Measurements from ENCODE around the gene DENND1A.
"Not testable (repeated sequence)": the region's sequence is repeated elsewhere in the genome, so short reads cannot be mapped to it uniquely, and the experiment has no call there.

DENND1A gene, protein sequence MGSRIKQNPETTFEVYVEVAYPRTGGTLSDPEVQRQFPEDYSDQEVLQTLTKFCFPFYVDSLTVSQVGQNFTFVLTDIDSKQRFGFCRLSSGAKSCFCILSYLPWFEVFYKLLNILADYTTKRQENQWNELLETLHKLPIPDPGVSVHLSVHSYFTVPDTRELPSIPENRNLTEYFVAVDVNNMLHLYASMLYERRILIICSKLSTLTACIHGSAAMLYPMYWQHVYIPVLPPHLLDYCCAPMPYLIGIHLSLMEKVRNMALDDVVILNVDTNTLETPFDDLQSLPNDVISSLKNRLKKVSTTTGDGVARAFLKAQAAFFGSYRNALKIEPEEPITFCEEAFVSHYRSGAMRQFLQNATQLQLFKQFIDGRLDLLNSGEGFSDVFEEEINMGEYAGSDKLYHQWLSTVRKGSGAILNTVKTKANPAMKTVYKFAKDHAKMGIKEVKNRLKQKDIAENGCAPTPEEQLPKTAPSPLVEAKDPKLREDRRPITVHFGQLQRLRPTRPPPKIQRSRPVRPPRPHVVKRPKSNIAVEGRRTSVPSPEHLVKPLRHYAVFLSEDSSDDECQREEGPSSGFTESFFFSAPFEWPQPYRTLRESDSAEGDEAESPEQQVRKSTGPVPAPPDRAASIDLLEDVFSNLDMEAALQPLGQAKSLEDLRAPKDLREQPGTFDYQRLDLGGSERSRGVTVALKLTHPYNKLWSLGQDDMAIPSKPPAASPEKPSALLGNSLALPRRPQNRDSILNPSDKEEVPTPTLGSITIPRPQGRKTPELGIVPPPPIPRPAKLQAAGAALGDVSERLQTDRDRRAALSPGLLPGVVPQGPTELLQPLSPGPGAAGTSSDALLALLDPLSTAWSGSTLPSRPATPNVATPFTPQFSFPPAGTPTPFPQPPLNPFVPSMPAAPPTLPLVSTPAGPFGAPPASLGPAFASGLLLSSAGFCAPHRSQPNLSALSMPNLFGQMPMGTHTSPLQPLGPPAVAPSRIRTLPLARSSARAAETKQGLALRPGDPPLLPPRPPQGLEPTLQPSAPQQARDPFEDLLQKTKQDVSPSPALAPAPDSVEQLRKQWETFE

GRCh38 chr9:123929870-123930831 lies at the start of gene DENND1A:
Gene DENND1A (minus strand): TSS chr9:123930126. CDS start chr9:123929905, 221 bp downstream.
- CTCF ChIA-PET = no interaction called here
- TF ChIP-seq L3MBTL2 (conservative IDR thresholded peaks at IDR 0.05) = peak; percentile 87
- TF ChIP-seq SP1 (IDR thresholded peaks at IDR 0.05) = no peak
- peak; percentile 96 for DNase-seq (ENCODE audit: extremely low spot score)
- POLR2A ChIA-PET = interaction anchor here (1.3 to 1.5 kb wide), 2 partner anchors 10 to 14 kb away, joined by 4 to 6 read pairs; no protein-coding TSS in a partner anchor

- no peak for TF ChIP-seq SUZ12 (IDR thresholded peaks at IDR 0.05)
- CTCF ChIA-PET = no interaction called here
- POLR2A ChIA-PET = no interaction called here
- DNase-seq (ENCODE audit: extremely low spot score) = no peak
Observed at GRCh38 chr9:123978981-123979380, 49.1 kb upstream of the DENND1A start.

DNA sequence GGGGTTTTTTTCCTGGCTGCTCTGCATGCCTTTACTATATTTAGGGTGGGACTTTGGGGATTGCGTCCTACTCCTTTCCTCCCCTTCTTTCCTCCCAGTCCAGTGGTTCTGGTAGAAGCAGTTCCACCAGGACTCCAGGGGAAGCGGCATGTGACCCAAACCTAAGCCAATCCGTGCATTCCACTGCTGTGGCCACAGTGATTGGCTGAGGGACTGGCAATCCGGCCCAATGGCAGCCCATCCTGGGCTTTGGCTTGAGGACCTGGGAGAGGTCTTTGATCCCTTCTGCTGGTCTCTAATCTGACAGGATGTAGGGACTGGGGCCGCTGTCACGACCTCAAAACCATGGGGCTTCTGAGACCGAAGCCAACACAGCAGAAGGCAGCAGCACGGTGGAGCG lies 46.7 kb upstream of the DENND1A start:
- CTCF ChIA-PET = interaction anchor here (1.2 kb wide), 1 partner anchor 25 kb away, joined by 4 read pairs; no protein-coding TSS in a partner anchor
- DNase-seq (ENCODE audit: extremely low spot score); POLR2A ChIA-PET: not testable (repeated sequence)

GRCh38 chr9:123975871-123976270 lies 45.9 kb upstream of the DENND1A start:
- DNase-seq (ENCODE audit: extremely low spot score) = no peak
- TF ChIP-seq BHLHE40 (IDR thresholded peaks at IDR 0.05; ENCODE audit: borderline replicate concordance) (no peak), FOXM1 (IDR thresholded peaks at IDR 0.05; ENCODE audit: borderline replicate concordance) (no peak), ARNT (IDR thresholded peaks at IDR 0.05) (no peak), FOXK2 (IDR thresholded peaks at IDR 0.05) (no peak), HDGF (IDR thresholded peaks at IDR 0.05; ENCODE audit: borderline replicate concordance) (no peak), LEF1 (IDR thresholded peaks at IDR 0.05; ENCODE audit: borderline replicate concordance) (no peak)
- TF ChIP-seq, protein P1, sequence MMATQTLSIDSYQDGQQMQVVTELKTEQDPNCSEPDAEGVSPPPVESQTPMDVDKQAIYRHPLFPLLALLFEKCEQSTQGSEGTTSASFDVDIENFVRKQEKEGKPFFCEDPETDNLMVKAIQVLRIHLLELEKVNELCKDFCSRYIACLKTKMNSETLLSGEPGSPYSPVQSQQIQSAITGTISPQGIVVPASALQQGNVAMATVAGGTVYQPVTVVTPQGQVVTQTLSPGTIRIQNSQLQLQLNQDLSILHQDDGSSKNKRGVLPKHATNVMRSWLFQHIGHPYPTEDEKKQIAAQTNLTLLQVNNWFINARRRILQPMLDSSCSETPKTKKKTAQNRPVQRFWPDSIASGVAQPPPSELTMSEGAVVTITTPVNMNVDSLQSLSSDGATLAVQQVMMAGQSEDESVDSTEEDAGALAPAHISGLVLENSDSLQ (IDR thresholded peaks at IDR 0.05) = no peak
- ChIA-PET CTCF (interaction anchor here (1.2 kb wide), 1 partner anchor 26 kb away, joined by 4 read pairs; no protein-coding TSS in a partner anchor), POLR2A (no interaction called here)

DNA sequence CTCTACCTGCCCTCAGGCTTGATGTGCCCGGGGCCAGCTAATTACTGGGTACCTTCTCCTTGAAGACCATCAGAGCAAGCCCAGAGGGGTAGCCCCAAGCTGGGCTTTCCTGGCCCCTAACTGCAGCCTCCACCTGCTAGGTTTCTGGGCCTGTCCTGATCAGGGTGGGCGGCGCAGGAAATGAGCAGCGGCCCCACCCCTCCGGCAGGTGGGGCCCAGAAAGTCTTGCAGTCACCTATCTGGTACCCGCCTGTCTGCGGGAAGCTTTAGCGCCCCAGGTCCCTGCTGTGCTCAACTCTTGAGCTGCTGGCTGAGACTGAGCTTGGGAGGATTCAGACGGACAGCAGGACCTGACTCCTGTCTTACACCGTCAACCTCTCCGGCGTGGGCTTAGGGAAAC lies 44.5 kb upstream of the DENND1A start:
- no peak for DNase-seq (ENCODE audit: extremely low spot score)
- ChIA-PET POLR2A (no interaction called here), CTCF (no interaction called here)
- TF ChIP-seq ZNF384 (IDR thresholded peaks at IDR 0.05) = no peak

- ChIA-PET CTCF (no interaction called here), POLR2A (no interaction called here)
- no peak for DNase-seq (ENCODE audit: extremely low spot score)
- no peak for TF ChIP-seq ZNF384 (IDR thresholded peaks at IDR 0.05)
- no peak for TF ChIP-seq ARNT (IDR thresholded peaks at IDR 0.05)
- TF ChIP-seq HDGF (IDR thresholded peaks at IDR 0.05; ENCODE audit: borderline replicate concordance) = no peak
- no peak for TF ChIP-seq NFRKB (IDR thresholded peaks at IDR 0.05)
- TF ChIP-seq, protein P1 (IDR thresholded peaks at IDR 0.05) = no peak
- TF ChIP-seq SP1 (IDR thresholded peaks at IDR 0.05) = no peak
- TF ChIP-seq FOXA1 (IDR thresholded peaks at IDR 0.05) = no peak
- TF ChIP-seq SUZ12 (IDR thresholded peaks at IDR 0.05) = no peak
- no peak for TF ChIP-seq L3MBTL2 (conservative IDR thresholded peaks at IDR 0.05)
- no peak for TF ChIP-seq LEF1 (IDR thresholded peaks at IDR 0.05; ENCODE audit: borderline replicate concordance)
Observed at GRCh38 chr9:123973590-123974223, 43.8 kb upstream of the DENND1A start.

GRCh38 chr9:123972618-123973017 lies 42.7 kb upstream of the DENND1A start:
- ChIA-PET POLR2A (no interaction called here), CTCF (no interaction called here)
- TF ChIP-seq LEF1 (IDR thresholded peaks at IDR 0.05; ENCODE audit: borderline replicate concordance) = no peak
- no peak for TF ChIP-seq ARNT (IDR thresholded peaks at IDR 0.05)
- TF ChIP-seq CTBP1 (IDR thresholded peaks at IDR 0.05; ENCODE audit: borderline replicate concordance) = no peak
- no peak for TF ChIP-seq SUZ12 (IDR thresholded peaks at IDR 0.05)
- TF ChIP-seq TARDBP (IDR thresholded peaks at IDR 0.05) = no peak
- no peak for TF ChIP-seq FOXK2 (IDR thresholded peaks at IDR 0.05)
- TF ChIP-seq, protein P1 (IDR thresholded peaks at IDR 0.05) = no peak
- TF ChIP-seq HDGF (IDR thresholded peaks at IDR 0.05; ENCODE audit: borderline replicate concordance) = no peak
- TF ChIP-seq ELF4 (IDR thresholded peaks at IDR 0.05) = no peak
- TF ChIP-seq SP1 (IDR thresholded peaks at IDR 0.05) = no peak
- no peak for TF ChIP-seq NFRKB (IDR thresholded peaks at IDR 0.05)
- TF ChIP-seq FOXA1 (IDR thresholded peaks at IDR 0.05) = no peak
- TF ChIP-seq ZNF384 (IDR thresholded peaks at IDR 0.05) = no peak
- no peak for TF ChIP-seq BHLHE40 (IDR thresholded peaks at IDR 0.05; ENCODE audit: borderline replicate concordance)
- TF ChIP-seq L3MBTL2 (conservative IDR thresholded peaks at IDR 0.05) = no peak
- TF ChIP-seq FOXM1 (IDR thresholded peaks at IDR 0.05; ENCODE audit: borderline replicate concordance) = no peak
- DNase-seq (ENCODE audit: extremely low spot score) = no peak

Measured in HEK293T (cell line).